GM18517 (cell line): Measurements from ENCODE around the gene CERS4.
"Not testable (repeated sequence)": the region's sequence is repeated elsewhere in the genome, so short reads cannot be mapped to it uniquely, and the experiment has no call there.

ENCODE experiments used
- ATAC-seq: cut with Tn5 transposase; IDR thresholded peaks from one replicate; pipeline ENCODE4 v1.9.1; 2021; ENCODE audit warnings: mild to moderate bottlenecking, moderate library complexity; ENCODE audit not compliant: unreplicated experiment

Gene CERS4

GRCh38 chr19:8241646-8242045, 32.5 kb downstream of the CERS4 start:
- ATAC-seq: no peak

- no peak for ATAC-seq
Observed at GRCh38 chr19:8242211-8242821, 33.1 kb downstream of the CERS4 start.

- ATAC-seq: no peak
Observed at GRCh38 chr19:8243146-8243545, 34.0 kb downstream of the CERS4 start.

GRCh38 chr19:8244442-8244841, 35.3 kb downstream of the CERS4 start:
- ATAC-seq: no peak

- no peak for ATAC-seq
Observed at GRCh38 chr19:8245869-8246835, 37.0 kb downstream of the CERS4 start.

- not testable (repeated sequence) for ATAC-seq
Observed at GRCh38 chr19:8247129-8247890, 38.1 kb downstream of the CERS4 start.

- ATAC-seq: no peak
Observed at GRCh38 chr19:8248348-8249328, 39.5 kb downstream of the CERS4 start.

GRCh38 chr19:8250596-8250995, 41.4 kb downstream of the CERS4 start:
- no peak for ATAC-seq

- no peak for ATAC-seq
Observed at GRCh38 chr19:8251025-8251472, 41.9 kb downstream of the CERS4 start.

- ATAC-seq: no peak
Observed at GRCh38 chr19:8252922-8253589, 43.9 kb downstream of the CERS4 start.

GRCh38 chr19:8253678-8254077, 44.5 kb downstream of the CERS4 start:
- no peak for ATAC-seq

GRCh38 chr19:8254286-8255001, 45.3 kb downstream of the CERS4 start:
- ATAC-seq: no peak

- no peak for ATAC-seq
Observed at GRCh38 chr19:8255426-8256125, 46.4 kb downstream of the CERS4 start.

- no peak for ATAC-seq
Observed at GRCh38 chr19:8256276-8257051, 47.3 kb downstream of the CERS4 start.

- ATAC-seq: no peak
Observed at GRCh38 chr19:8257052-8257443, 47.9 kb downstream of the CERS4 start.

GRCh38 chr19:8259142-8259921, 50.2 kb downstream of the CERS4 start:
- no peak for ATAC-seq

- no peak for ATAC-seq
Observed at GRCh38 chr19:8259922-8260247, 50.7 kb downstream of the CERS4 start.
